Cardiac muscle cell (in vitro differentiated cells and primary cell): ENCODE measurements around the gene GJE1. TPM values are rescaled to one million over a fixed set of nuclear protein-coding genes. Genes with fewer than 3 reads are reported as not detected.
A peak's percentile ranks its signal among the peaks of the same experiment; 100 is the strongest.
"Not testable (repeated sequence)": the region's sequence is repeated elsewhere in the genome, so short reads cannot be mapped to it uniquely, and the experiment has no call there.

ENCODE experiments used
- DNase-seq, 2 donors: peaks; one replicate each; pipeline versions ENCODE4 v3.0.0 to v3.0.0-alpha.2; 2010 to 2017; ENCODE audit warnings: low read depth in 1 of 2, low spot score in 1 of 2
- H3K27ac ChIP-seq: fragments of 200-600 bp; sonication (generic); 2 replicates; pipeline ENCODE4 v1.5.1; 2016
- H3K27me3 ChIP-seq: fragments of 200-600 bp; sonication (generic); 2 replicates; pipeline ENCODE4 v1.6.0; 2016; ENCODE audit warnings: control low read depth
- H3K36me3 ChIP-seq: fragments of 200-600 bp; sonication (generic); 2 replicates; pipeline ENCODE4 v1.5.1; 2016; ENCODE audit warnings: control low read depth
- H3K4me1 ChIP-seq: fragments of 200-600 bp; sonication (generic); 2 replicates; pipeline ENCODE4 v1.8.1; 2017; ENCODE audit warnings: low read depth, mild to moderate bottlenecking, mixed run types
- H3K4me3 ChIP-seq: fragments of 200-600 bp; sonication (generic); 2 replicates; pipeline ENCODE4 v1.5.1; 2016; ENCODE audit warnings: mild to moderate bottlenecking
- H3K9me3 ChIP-seq: fragments of 200-600 bp; sonication (generic); 2 replicates; pipeline ENCODE4 v1.5.1; 2017; ENCODE audit warnings: low read depth, mild to moderate bottlenecking, control low read depth
- polyA plus RNA-seq: library from polyadenylated mRNA; unstranded; fragments of >200 nt; fragmentation: Nextera tagmentation; extraction: Ambion mirVana; gene quantifications from 2 replicates; pipeline ENCODE4 v1.2.1, GENCODE V29; 2016
- total RNA-seq: library from RNA; depleted of rRNA; stranded (reverse); fragments of >200 nt; gene quantifications from 2 replicates; pipeline ENCODE4 v1.2.3, GENCODE V29; 2016
- TF ChIP-seq, protein P1 (sequence below): IDR thresholded peaks from 2 replicates; pipeline ENCODE4 v1.5.1; 2012; ENCODE audit warnings: low read depth, mild to moderate bottlenecking, low read length

The GJE1 gene
- total and polyA plus RNA-seq, 2 experiments from 2014 or later, result not detected

DNA sequence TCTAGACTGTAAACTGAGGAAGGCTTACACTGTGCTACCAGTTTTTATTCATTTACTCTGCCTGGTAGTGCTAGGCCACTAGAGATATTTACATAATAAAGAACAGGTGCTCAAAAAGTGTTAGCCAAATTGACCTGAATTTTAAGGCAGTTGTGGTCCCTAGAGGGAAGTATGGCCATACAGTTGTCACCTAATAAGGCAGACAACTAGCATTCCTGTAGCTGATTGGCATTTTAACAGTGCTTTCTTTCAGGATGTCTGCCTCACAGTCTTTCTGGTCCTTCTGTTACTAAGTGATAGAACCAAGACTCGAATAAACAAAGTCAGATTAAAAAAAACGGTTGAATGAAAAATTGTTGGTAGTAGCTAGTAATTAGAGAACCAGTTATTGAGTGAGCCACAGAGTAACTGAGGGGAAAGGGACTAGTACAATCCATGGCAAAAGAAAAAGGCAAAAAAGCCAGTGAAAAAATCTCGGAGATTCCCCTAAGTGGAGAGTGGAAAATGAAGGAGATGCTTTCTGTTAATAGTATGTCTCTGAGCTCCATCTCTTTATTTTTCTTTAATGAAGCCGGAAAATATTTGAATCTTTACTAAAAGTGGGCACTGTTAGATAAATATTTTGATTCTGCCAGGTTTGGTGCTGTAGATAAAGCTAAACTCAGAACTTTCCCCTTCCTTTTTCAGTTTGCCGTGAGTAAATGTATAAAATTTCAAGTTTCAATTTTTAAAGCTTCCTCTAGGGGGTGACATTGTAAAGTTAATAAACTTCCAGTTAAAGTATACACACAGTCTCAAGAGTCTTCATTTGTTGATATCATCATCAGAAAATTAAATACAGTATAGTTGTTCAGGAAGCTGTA lies 23.4 kb downstream of the GJE1 start:
- TF ChIP-seq, protein P1, sequence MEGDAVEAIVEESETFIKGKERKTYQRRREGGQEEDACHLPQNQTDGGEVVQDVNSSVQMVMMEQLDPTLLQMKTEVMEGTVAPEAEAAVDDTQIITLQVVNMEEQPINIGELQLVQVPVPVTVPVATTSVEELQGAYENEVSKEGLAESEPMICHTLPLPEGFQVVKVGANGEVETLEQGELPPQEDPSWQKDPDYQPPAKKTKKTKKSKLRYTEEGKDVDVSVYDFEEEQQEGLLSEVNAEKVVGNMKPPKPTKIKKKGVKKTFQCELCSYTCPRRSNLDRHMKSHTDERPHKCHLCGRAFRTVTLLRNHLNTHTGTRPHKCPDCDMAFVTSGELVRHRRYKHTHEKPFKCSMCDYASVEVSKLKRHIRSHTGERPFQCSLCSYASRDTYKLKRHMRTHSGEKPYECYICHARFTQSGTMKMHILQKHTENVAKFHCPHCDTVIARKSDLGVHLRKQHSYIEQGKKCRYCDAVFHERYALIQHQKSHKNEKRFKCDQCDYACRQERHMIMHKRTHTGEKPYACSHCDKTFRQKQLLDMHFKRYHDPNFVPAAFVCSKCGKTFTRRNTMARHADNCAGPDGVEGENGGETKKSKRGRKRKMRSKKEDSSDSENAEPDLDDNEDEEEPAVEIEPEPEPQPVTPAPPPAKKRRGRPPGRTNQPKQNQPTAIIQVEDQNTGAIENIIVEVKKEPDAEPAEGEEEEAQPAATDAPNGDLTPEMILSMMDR, result no peak

DNA sequence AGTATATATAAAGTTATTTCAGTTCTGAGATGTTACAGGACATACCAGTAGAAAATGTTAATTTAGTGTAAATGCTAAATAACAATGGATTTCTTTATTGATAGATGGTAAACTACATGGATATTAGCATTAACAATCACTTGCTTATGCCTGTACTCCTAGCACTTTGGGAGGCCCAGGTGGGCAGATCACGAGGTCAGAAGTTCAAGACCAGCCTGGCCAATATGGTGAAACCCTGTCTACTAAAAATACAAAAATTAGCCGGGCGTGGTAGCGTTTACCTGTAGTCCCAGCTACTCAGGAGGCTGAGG lies 24.0 kb downstream of the GJE1 start:
- H3K36me3 ChIP-seq, DNase-seq, H3K4me1 ChIP-seq, H3K27ac ChIP-seq, H3K27me3 ChIP-seq, H3K4me3 ChIP-seq, H3K9me3 ChIP-seq: not testable (repeated sequence)

More for the DNA sequence above, 23.4 kb downstream of the GJE1 start:
- Histone ChIP-seq H3K9me3 (no peaks in the 10 kb centered on the region), H3K27me3 (no peaks in the 10 kb centered on the region), H3K27ac (peak overlapping the region; percentile 67), H3K4me1 (no peaks in the 10 kb centered on the region), H3K36me3 (no peaks in the 10 kb centered on the region), H3K4me3 (no peak overlapping the region)
- DNase-seq, result peak; percentile 46 to 49

DNA sequence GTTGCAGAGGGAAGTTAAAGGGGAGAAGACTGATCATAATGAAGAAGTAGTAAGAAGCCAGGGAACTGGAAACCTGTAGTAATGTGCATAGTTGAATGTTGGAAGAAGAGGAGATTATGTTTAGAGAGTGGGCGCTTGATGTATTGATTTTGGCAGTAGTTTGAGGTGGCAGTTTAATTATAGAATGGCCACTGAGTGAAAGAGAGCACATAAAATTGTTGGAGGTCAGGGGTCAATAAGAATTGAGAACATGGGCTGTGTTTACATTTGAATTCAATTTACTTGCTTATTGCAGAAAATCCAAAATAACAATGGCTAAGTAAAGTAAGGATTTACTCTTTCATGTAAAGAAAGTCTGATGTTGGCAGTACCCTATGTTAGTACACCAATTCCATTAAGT lies 30.1 kb downstream of the GJE1 start:
- TF ChIP-seq, protein P1, result no peak
- H3K36me3 ChIP-seq, result no peaks in the 10 kb centered on the region
- H3K27me3 ChIP-seq, result no peaks in the 10 kb centered on the region
- peaks cover 13% of the 10 kb centered on the region for H3K4me1 ChIP-seq
- no peak overlapping the region for H3K4me3 ChIP-seq
- no peak overlapping the region for H3K27ac ChIP-seq
- no peaks in the 10 kb centered on the region for H3K9me3 ChIP-seq
- no peak for DNase-seq

DNA sequence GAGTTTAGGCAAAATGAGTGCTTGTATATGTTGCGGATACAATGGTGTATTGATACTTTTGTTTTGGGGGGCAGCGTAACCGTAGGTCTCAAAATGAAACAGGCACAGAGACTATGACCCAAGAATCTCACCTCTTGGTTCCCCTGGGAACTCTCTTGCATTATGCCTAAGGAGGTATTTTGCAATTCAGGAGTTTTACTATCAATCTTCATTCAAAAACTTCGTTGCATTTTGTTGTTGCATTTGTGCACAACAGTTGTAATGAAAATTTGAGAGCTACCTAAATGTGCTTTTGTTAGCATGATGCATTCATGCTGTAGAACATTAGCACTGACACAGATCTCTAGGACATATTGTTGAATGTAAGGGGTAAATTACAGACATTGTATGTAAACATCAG lies 32.5 kb downstream of the GJE1 start:
- no peak for DNase-seq
- TF ChIP-seq, protein P1, result no peak
- H3K4me3 ChIP-seq, result no peak overlapping the region
- H3K4me1 ChIP-seq, result peaks cover 13% of the 10 kb centered on the region
- H3K36me3 ChIP-seq, result peaks cover 6% of the 10 kb centered on the region
- no peaks in the 10 kb centered on the region for H3K27me3 ChIP-seq
- no peaks in the 10 kb centered on the region for H3K9me3 ChIP-seq
- H3K27ac ChIP-seq, result no peak overlapping the region

DNA sequence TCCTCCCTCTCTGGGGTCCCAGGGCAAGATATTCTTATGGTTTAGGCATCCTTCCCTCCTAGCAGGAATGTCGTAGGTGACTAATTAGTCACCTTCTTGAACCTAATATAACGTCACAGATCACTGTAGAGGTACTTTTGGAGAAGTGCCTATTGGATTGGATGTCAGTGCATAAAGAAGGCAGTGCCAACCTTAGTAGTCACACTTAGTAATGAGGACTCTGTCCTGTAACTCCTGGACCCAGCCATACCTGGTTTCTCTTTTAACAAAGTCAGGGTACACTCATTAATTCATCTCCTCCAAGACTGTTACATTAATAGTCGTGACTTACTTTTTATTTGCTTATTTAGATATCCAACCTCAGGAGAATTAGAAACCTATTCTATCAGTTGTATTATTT lies 34.3 kb downstream of the GJE1 start:
- no peaks in the 10 kb centered on the region for H3K27me3 ChIP-seq
- no peak overlapping the region for H3K4me3 ChIP-seq
- peaks cover 13% of the 10 kb centered on the region for H3K4me1 ChIP-seq
- peaks cover 15% of the 10 kb centered on the region for H3K36me3 ChIP-seq
- TF ChIP-seq, protein P1, result no peak
- H3K9me3 ChIP-seq, result no peaks in the 10 kb centered on the region
- no peak overlapping the region for H3K27ac ChIP-seq
- no peak for DNase-seq

DNA sequence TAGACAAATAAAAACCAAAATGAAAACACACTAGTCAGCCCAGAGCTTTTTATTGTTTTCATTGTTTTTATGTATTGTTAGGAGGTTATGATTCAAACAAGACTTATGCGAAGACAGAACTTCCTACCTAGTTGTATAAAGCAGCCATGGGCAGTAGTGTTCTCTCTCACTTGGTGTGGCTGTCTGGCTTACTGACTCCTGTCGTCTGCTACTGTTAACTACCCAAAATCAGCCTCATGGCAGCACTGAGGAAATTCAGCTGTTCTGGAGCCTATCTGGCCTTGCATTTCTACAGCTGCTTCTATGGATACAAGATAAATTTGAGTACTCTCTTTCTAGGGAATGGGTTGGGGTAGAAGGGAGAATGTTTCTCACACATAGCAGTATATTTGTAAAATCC lies 34.8 kb downstream of the GJE1 start:
- DNase-seq, result peak; percentile 25 to 29
- Histone ChIP-seq H3K4me1 (peaks cover 10% of the 10 kb centered on the region), H3K27ac (peak overlapping the region; percentile 7), H3K36me3 (peaks cover 19% of the 10 kb centered on the region), H3K9me3 (no peaks in the 10 kb centered on the region), H3K27me3 (no peaks in the 10 kb centered on the region), H3K4me3 (no peak overlapping the region)
- TF ChIP-seq, protein P1, result no peak
